Activated CD4-positive, alpha-beta memory T cell treated with anti-CD3 and anti-CD28 coated beads for 36 hours (primary cell): ENCODE results near the gene MYD88. TPM values are rescaled to one million over a fixed set of nuclear protein-coding genes. Genes with fewer than 3 reads are reported as not detected.

ENCODE experiments used
- CTCF ChIA-PET: fragments of 350-600 bp; sonication (Branson Sonifier 250); formaldehyde crosslinking; loops from one replicate; lab custom pipeline; 2021; ENCODE audit warnings: antibody characterized with exemption, inconsistent platforms; lab: Charles Lee
- POLR2A ChIA-PET: fragments of 350-600 bp; sonication (Branson Sonifier 250); formaldehyde crosslinking; loops from one replicate; lab custom pipeline; 2021; ENCODE audit warnings: antibody characterized with exemption; lab: Charles Lee
- DNase-seq: peaks from one replicate; pipeline ENCODE4 v3.0.0-alpha.2; 2020
- H3K27ac Mint-ChIP-seq: one replicate; pipeline ENCODE4 v1.8.0; 2021; ENCODE audit warnings: mixed read lengths
- H3K27me3 Mint-ChIP-seq: one replicate; pipeline ENCODE4 v1.8.0; 2021; ENCODE audit warnings: mixed read lengths
- H3K36me3 Mint-ChIP-seq: one replicate; pipeline ENCODE4 v1.8.0; 2021; ENCODE audit warnings: mixed read lengths
- H3K4me1 Mint-ChIP-seq: one replicate; pipeline ENCODE4 v1.8.0; 2021; ENCODE audit warnings: low read depth, mixed read lengths
- H3K4me3 Mint-ChIP-seq: one replicate; pipeline ENCODE4 v1.8.0; 2021; ENCODE audit warnings: mild to moderate bottlenecking, mixed read lengths
- H3K9me3 Mint-ChIP-seq: one replicate; pipeline ENCODE4 v1.8.0; 2021; ENCODE audit warnings: mixed read lengths
- intact Hi-C: fragments of 100-400 bp; cut with micrococcal nuclease; formaldehyde crosslinking; loops from one replicate; pipeline ENCODE4 v1.15.1; 2023
- total RNA-seq, 2 experiments: library from RNA; stranded (reverse); gene quantifications; one replicate each; pipeline ENCODE4 v1.2.3, GENCODE V29; 2021

MYD88 gene
- total RNA-seq, 2 experiments from 2014 or later, result 32.3 to 34.8 TPM

DNA sequence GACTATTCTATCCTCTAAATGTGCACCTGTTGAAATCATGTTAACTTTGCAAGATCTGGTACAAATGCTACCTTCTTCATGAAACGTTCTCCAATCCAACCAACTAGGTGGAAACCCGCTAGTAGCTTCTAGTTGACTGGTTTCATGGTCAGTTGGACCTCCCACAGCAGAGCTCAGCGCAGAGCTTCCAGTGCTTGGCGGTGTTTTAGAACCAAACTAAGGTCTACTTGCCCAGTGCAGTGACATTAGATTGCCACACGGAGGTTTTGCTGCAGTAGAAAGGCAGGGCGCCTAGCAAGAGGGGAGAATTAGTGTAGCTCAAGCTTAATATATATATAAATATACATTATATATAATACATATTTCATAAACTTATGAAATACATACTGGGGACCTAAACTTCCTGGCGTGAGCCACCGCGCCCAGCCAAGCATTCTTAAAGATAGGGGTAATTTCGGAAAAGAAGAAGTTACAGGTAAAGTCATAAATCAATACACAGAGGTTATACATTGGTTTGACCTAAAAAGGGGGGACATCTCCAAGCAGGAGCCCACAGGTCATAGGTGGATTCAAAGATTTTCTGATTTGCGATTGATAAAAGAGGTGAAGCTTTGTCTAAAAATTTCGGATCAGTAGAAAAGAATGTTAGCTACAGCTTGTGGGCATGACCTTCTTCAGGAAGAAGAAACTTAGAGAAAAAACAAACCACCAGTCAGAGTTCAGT, 24.8 kb downstream of the MYD88 start:
- Mint-ChIP-seq H3K4me1 (peaks cover 24% of the 10 kb centered on the region), H3K36me3 (peaks cover 12% of the 10 kb centered on the region), H3K27ac (peak overlapping the region; percentile 99), H3K9me3 (no peaks in the 10 kb centered on the region), H3K27me3 (no peaks in the 10 kb centered on the region), H3K4me3 (no peak overlapping the region)
- ChIA-PET CTCF (interaction anchor here (0.7 to 4.0 kb wide), 6 partner anchors 9 to 182 kb away, joined by 3 to 20 read pairs (median 3); partner anchors contain the start of genes ACAA1, MYD88 and XYLB), POLR2A (interaction anchor here (1.6 to 4.2 kb wide), 4 partner anchors 10 to 83 kb away, joined by 3 to 70 read pairs (median 14); partner anchors contain the start of genes ACAA1 and MYD88)
- DNase-seq, result peak; percentile 33
- intact Hi-C loops, result loop anchor here (10.0 kb wide), 1 partner anchor 1168 kb away; the partner anchor contains the start of genes EPM2AIP1 and MLH1

DNA sequence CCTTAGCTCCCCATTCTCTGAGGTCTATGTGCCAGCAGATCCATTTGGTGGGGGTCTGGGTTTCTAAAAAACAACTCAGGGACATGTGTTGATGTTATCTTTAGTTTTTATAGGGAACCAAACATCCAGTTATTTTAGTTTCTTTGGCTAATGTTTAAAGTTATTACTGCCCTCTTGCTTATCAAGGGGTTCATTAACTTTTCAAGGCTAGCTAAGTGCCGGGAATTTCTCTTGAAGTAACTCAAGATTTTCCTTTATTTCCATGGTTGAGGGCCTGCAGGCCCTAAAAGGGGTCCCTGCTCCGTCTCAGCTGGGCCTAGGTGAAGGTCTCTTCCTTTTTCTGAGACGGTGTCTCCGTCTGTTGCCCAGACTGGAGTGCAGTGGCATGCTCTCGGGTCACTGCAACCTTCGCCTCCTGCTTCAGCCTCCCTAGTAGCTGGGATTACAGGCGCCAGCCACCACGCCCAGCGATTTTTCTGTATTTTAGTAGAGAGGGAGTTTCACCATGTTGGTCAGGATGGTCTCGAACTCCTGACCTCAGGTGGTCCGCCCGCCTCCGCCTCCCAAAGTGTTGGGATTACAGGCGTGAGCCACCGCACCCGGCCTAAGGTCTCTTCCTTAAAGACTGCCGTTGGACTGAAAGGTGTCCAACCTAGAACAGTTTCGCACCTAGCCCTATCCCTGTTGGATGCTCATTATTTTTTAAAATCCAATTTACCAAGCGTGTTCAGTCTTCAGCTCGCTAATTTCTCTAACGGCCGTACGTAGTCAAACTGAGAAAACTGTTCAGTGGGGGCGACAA, 25.6 kb downstream of the MYD88 start:
- no peaks in the 10 kb centered on the region for H3K9me3 Mint-ChIP-seq
- peak overlapping the region; percentile 96 for H3K4me3 Mint-ChIP-seq
- ChIA-PET POLR2A (interaction anchor here (1.3 to 4.2 kb wide), 10 partner anchors 10 to 93 kb away, joined by 3 to 70 read pairs (median 7); partner anchors contain the start of genes ACAA1 and MYD88), CTCF (interaction anchor here (1.0 to 4.0 kb wide), 11 partner anchors 8 to 487 kb away, joined by 3 to 20 read pairs (median 4); partner anchors contain the start of genes ACAA1, MYD88 and XYLB)
- DNase-seq, result no peak
- H3K4me1 Mint-ChIP-seq, result peaks cover 31% of the 10 kb centered on the region
- H3K36me3 Mint-ChIP-seq, result peaks cover 12% of the 10 kb centered on the region
- H3K27ac Mint-ChIP-seq, result peak overlapping the region; percentile 99
- H3K27me3 Mint-ChIP-seq, result no peaks in the 10 kb centered on the region
- intact Hi-C loops, result loop anchor here (2.0 to 10.0 kb wide), 2 partner anchors 183 to 1169 kb away; partner anchors contain the start of genes EPM2AIP1, MLH1 and XYLB

DNA sequence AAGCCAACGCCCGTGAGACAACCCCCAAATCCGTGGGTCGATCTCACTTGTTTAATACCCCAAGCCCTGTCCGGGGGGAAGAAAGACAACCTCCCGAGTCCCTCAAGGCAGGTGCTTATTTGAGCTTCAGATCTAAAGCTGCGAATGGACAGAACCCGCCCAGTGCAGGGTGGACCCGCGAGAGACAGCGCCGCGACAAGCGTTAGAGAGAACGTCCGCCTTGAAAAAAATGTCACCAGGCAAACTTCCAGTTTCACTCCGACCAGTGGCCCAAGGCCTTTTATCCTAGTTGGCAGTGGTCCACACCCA, 26.1 kb downstream of the MYD88 start:
- Mint-ChIP-seq H3K36me3 (peaks cover 12% of the 10 kb centered on the region), H3K4me1 (peaks cover 37% of the 10 kb centered on the region), H3K27ac (peak overlapping the region; percentile 99), H3K27me3 (no peaks in the 10 kb centered on the region), H3K4me3 (peak overlapping the region; percentile 96), H3K9me3 (no peaks in the 10 kb centered on the region)
- intact Hi-C loops, result loop anchor here (2.0 to 10.0 kb wide), 2 partner anchors 182 to 1170 kb away; partner anchors contain the start of genes EPM2AIP1, MLH1 and XYLB
- ChIA-PET CTCF (interaction anchor here (1.1 to 4.0 kb wide), 7 partner anchors 12 to 486 kb away, joined by 3 to 20 read pairs (median 5); partner anchors contain the start of genes ACAA1, MYD88 and XYLB), POLR2A (interaction anchor here (0.7 to 4.2 kb wide), 11 partner anchors 11 to 92 kb away, joined by 3 to 70 read pairs (median 5); partner anchors contain the start of genes ACAA1 and MYD88)
- no peak for DNase-seq

DNA sequence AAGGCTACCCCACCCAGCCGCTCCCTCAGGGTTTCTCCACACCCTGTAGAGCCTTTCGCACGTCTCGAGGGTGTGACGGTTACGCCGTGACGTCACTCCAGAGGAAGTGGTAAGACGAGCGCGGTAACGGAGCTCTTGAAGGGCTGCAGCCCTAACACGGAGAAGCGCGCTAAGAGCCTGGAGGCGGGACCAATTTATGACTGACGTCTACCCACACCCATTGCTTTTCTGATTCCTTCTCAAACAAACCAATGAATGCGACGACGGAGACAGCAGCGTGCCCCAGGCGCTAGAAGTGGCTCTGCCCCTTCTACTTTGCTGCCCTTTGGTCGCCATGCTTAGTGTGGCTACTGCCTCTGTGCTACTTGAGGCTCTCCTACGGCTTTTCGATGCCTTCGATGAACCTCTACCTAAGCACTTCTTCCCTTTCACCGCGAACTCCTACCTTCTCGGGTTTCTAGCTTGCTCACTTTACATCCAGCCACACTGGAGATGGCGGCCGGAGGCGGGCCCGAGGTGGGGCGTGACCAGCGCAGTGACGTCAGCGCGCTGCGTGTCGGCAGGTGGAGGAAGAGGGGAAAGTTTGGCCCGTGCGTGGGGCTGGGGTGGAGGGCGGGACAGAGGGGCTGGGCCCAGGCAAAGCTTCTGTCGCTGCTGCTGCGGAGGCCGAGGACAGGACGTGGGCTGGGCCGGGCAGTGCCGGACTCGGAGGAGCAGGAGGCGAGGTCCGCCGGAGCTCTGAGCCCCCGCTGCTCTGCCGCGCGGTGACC, 26.7 kb downstream of the MYD88 start, which contains the start of gene OXSR1:
Gene OXSR1 (plus strand): TSS at position 586 of the 770 bp plus-strand sequence. CDS start 340 bp downstream, outside the sequence.
- no peaks in the 10 kb centered on the region for H3K27me3 Mint-ChIP-seq
- H3K4me3 Mint-ChIP-seq, result peak within 1 kb of the TSS; percentile 96
- peaks cover 12% of the 10 kb centered on the region for H3K36me3 Mint-ChIP-seq
- peak; percentile 98 for DNase-seq
- ChIA-PET CTCF (interaction anchor here (1.1 to 4.0 kb wide), 8 partner anchors 12 to 486 kb away, joined by 3 to 20 read pairs (median 4); partner anchors contain the start of genes ACAA1, MYD88 and XYLB), POLR2A (interaction anchor here (0.6 to 4.2 kb wide), 15 partner anchors 11 to 331 kb away, joined by 3 to 70 read pairs (median 3); partner anchors contain the start of genes ACAA1, EXOG, MYD88 and PLCD1)
- H3K27ac Mint-ChIP-seq, result peak within 1 kb of the TSS; percentile 99
- peaks cover 39% of the 10 kb centered on the region for H3K4me1 Mint-ChIP-seq
- intact Hi-C loops, result loop anchor here (1.0 to 10.0 kb wide), 8 partner anchors 9 to 1170 kb away; partner anchors contain the start of genes ACAA1, EPM2AIP1, MLH1 and XYLB
- no peaks in the 10 kb centered on the region for H3K9me3 Mint-ChIP-seq

DNA sequence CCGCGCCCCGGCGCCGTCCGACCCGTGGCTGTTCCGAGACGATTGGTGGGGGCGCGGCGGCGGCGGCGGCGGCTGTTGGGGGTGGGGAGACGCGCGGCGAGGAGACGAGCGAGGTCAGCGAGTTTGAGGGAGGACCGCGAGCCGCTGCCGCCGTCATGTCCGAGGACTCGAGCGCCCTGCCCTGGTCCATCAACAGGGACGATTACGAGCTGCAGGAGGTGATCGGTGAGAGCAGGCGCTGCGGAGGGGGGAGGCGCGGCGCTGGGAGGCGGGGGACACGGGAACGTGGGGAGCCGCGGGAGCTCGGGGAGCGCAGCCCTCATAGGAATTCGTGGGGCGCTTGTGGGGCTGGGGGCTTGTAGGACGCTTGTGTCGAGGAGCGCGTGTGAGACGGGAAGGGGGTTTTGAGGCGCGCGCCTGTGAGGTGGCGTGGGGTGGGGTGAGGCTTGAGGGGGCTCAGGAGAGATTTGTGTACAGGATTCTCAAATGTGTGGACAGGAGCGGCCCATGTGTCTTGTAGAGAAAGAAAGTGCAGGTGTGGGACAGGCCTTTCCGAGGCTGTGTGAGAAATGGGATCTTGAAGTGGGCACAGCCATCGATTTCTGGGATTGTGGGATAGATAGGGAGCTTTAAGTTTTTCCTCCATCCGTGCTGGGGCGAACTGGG, 27.4 kb downstream of the MYD88 start:
- H3K4me1 Mint-ChIP-seq, result peaks cover 46% of the 10 kb centered on the region
- H3K4me3 Mint-ChIP-seq, result peak overlapping the region; percentile 96
- no peaks in the 10 kb centered on the region for H3K27me3 Mint-ChIP-seq
- no peaks in the 10 kb centered on the region for H3K9me3 Mint-ChIP-seq
- POLR2A ChIA-PET, result interaction anchor here (0.6 to 4.2 kb wide), 11 partner anchors 12 to 330 kb away, joined by 3 to 70 read pairs (median 4); partner anchors contain the start of genes ACAA1, EXOG, MYD88 and PLCD1
- intact Hi-C loops, result loop anchor here (1.0 to 10.0 kb wide), 8 partner anchors 8 to 1171 kb away; partner anchors contain the start of genes ACAA1, EPM2AIP1, MLH1 and XYLB
- peak overlapping the region; percentile 99 for H3K27ac Mint-ChIP-seq
- no peak for DNase-seq
- CTCF ChIA-PET, result interaction anchor here (1.0 to 4.0 kb wide), 5 partner anchors 23 to 485 kb away, joined by 3 to 20 read pairs (median 5); partner anchors contain the start of genes ACAA1, MYD88 and XYLB
- H3K36me3 Mint-ChIP-seq, result peaks cover 12% of the 10 kb centered on the region

DNA sequence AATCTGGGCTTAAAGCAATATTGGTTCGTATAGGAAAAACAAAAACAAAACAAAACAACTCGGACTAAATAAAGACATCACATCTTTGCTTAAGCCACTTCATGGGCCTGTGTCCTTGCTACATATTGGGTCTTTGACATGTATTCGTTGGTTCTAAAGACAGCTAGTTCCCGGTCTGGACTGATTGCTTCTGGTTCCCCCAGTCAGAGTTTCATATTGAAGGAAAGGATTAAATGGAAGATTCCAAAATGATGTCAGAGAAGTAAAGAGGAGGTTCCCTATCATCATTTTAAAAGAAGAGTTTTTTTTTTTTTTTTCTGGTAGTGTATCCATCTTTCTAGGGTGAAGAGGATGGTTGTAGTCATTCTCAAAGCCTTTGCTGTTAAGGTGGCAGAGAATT, 29.1 kb downstream of the MYD88 start:
- Mint-ChIP-seq H3K4me3 (peak overlapping the region; percentile 96), H3K9me3 (no peaks in the 10 kb centered on the region), H3K27ac (no peak overlapping the region), H3K4me1 (peaks cover 61% of the 10 kb centered on the region), H3K27me3 (no peaks in the 10 kb centered on the region), H3K36me3 (peaks cover 12% of the 10 kb centered on the region)
- intact Hi-C loops, result loop anchor here (5.0 to 10.0 kb wide), 3 partner anchors 90 to 1173 kb away; partner anchors contain the start of genes EPM2AIP1 and MLH1
- POLR2A ChIA-PET, result interaction anchor here (0.6 to 4.2 kb wide), 3 partner anchors 30 to 276 kb away, joined by 4 to 70 read pairs (median 5); partner anchors contain the start of genes ACAA1 and MYD88
- DNase-seq, result no peak
- CTCF ChIA-PET, result interaction anchor here (1.4 kb wide), 1 partner anchor 30 kb away, joined by 6 read pairs; the partner anchor contains the start of gene ACAA1

DNA sequence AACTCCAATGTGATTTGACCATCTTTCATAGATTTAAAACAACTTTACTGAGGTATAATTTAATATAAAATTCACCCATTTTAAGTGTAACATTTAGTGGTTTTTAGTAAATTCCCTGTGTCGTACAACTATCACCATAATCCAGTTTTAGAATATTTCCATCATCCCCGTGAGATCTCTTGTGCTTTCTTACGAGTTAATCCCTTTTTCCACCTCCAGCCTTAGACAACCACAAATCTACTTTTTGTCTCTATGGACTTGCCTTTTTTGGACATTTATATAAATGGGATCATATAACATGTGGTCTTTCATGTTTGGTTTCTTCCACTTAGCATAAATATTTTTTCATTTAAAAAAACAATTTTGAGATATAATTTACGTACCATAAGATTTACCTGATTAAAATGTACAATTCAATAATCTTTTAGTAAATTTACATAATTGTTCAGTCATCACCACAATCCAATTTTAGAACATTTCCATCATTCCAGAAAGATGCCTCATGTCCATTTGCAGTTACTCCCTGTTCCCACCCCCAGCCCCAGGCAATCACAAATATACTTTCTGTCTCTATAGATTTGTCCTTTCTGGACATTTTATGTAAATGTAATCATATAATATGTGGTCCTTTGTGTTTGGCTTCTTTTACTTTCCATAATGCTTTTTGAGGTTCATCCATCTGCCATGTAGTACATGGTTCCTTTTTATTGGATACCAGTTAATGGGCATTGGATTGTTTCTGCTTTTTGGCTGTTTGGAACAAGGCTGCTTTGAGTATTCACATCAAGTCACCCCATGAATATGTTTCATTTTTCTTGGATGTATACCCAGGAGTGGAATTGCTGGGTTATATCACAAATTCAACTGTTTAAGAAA, 29.9 kb downstream of the MYD88 start:
- CTCF ChIA-PET, result interaction anchor here (1.4 kb wide), 1 partner anchor 31 kb away, joined by 6 read pairs; the partner anchor contains the start of gene ACAA1
- peaks cover 67% of the 10 kb centered on the region for H3K4me1 Mint-ChIP-seq
- no peaks in the 10 kb centered on the region for H3K27me3 Mint-ChIP-seq
- intact Hi-C loops, result loop anchor here (1.0 to 10.0 kb wide), 5 partner anchors 22 to 1174 kb away; partner anchors contain the start of genes EPM2AIP1 and MLH1
- no peaks in the 10 kb centered on the region for H3K9me3 Mint-ChIP-seq
- peaks cover 12% of the 10 kb centered on the region for H3K36me3 Mint-ChIP-seq
- no peak for DNase-seq
- POLR2A ChIA-PET, result no interaction called here
- H3K4me3 Mint-ChIP-seq, result no peak overlapping the region
- H3K27ac Mint-ChIP-seq, result peak overlapping the region; percentile 54

DNA sequence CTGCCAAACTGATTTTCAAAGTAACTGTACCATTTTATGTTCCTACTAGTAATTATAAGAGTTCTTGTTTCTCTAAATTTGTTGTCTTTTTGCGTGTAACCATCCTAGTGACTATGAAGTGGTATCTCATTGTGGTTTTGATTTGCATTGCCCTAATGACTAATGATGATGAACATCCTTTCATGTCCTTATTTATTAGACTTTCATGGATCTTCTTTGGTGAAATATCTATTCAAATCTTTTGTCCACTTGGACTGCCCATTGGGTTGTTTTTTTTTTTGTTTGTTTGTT, 30.5 kb downstream of the MYD88 start:
- H3K9me3 Mint-ChIP-seq, result no peaks in the 10 kb centered on the region
- no peaks in the 10 kb centered on the region for H3K27me3 Mint-ChIP-seq
- H3K27ac Mint-ChIP-seq, result peak overlapping the region; percentile 54
- CTCF ChIA-PET, result no interaction called here
- intact Hi-C loops, result loop anchor here (1.0 to 10.0 kb wide), 5 partner anchors 21 to 1174 kb away; partner anchors contain the start of genes EPM2AIP1 and MLH1
- H3K4me1 Mint-ChIP-seq, result peaks cover 72% of the 10 kb centered on the region
- no peak overlapping the region for H3K4me3 Mint-ChIP-seq
- DNase-seq, result no peak
- peaks cover 12% of the 10 kb centered on the region for H3K36me3 Mint-ChIP-seq
- POLR2A ChIA-PET, result interaction anchor here (1.2 kb wide), 1 partner anchor 52 kb away, joined by 3 read pairs; no protein-coding TSS in a partner anchor

DNA sequence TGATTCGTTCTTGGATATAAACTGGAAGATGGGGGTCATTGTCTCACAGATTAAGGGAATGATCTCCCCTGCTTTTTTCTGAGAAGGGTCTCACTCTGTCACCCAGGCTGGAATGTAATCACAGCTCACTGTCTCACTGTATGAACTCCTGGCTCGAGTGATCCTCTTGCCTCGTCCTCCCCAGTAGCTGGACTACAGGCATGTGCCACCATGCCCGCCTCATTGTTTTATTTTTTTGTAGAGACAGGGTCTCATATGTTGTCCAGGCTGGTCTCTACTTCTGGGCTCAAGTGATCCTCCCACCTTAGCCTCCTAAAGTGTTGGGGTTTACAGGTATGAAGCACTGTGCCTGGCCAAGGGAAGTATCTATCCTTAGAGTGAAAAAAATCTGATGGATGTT, 32.3 kb downstream of the MYD88 start:
- H3K4me1 Mint-ChIP-seq, result peaks cover 82% of the 10 kb centered on the region
- ChIA-PET CTCF (no interaction called here), POLR2A (no interaction called here)
- no peaks in the 10 kb centered on the region for H3K9me3 Mint-ChIP-seq
- intact Hi-C loops, result no loop called here
- H3K4me3 Mint-ChIP-seq, result no peak overlapping the region
- no peak for DNase-seq
- no peaks in the 10 kb centered on the region for H3K27me3 Mint-ChIP-seq
- peaks cover 12% of the 10 kb centered on the region for H3K36me3 Mint-ChIP-seq
- H3K27ac Mint-ChIP-seq, result no peak overlapping the region
